VCaP (cell line): ENCODE measurements around the gene STK16.
A peak's percentile ranks its signal among the peaks of the same experiment; 100 is the strongest.
"Not testable (repeated sequence)": the region's sequence is repeated elsewhere in the genome, so short reads cannot be mapped to it uniquely, and the experiment has no call there.

Source experiments
- H3K27ac ChIP-seq: fragments of 450-650 bp; 2 replicates; pipeline ENCODE4 v1.5.1; 2017
- TF ChIP-seq, protein P1 (sequence below): fragments of 450-650 bp; conservative IDR thresholded peaks from 2 replicates; pipeline ENCODE4 v1.5.1; 2017; ENCODE audit warnings: mild to moderate bottlenecking, moderate library complexity

The STK16 gene, protein sequence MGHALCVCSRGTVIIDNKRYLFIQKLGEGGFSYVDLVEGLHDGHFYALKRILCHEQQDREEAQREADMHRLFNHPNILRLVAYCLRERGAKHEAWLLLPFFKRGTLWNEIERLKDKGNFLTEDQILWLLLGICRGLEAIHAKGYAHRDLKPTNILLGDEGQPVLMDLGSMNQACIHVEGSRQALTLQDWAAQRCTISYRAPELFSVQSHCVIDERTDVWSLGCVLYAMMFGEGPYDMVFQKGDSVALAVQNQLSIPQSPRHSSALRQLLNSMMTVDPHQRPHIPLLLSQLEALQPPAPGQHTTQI

DNA sequence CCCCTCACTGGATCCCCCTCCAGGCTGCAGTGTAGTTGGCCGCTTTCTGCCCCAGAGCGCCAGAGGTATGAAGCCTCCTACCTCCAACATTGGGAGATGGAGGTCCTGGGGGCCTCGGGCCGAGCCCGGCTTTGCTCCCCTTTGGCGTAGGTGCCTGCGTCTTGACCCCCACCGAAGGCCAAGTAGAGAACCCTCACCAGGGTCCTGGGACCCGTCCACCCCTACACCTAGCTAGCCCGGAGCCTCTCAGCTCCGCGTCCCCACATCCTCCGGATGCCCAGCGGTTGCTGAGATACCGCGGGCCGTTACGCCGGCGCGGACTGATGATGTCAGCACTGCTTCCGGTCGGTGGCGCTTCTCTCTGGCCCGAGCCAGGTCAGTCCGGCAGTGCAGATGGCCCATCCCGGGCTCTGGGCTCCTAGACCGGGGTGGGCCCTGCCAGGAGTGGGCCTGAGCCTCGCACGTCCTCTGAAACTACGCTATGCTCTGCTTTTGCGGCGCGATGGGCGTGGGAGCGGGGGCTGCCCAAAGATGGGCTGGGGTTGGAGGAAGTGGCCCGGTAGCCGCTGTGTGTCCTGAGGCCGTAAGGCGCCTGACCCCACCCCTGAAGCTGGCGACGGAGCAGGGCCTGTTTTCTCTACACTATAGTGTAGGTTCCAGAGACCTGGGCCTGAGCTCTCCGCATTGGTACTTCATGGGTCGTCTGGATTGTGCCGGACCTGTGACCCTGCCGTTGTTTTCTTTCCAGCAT, at the start of gene STK16, which contains the start of gene GLB1L:
Gene STK16, plus strand, starts transcription at position 332 of the 751 bp plus-strand sequence. CDS start 521 bp downstream, outside the sequence.
Gene GLB1L, minus strand, starts transcription at position 297 of the 751 bp plus-strand sequence. CDS start 1,871 bp downstream, outside the sequence.
- H3K27ac ChIP-seq, result peak within 1 kb of the TSS; percentile 99

DNA sequence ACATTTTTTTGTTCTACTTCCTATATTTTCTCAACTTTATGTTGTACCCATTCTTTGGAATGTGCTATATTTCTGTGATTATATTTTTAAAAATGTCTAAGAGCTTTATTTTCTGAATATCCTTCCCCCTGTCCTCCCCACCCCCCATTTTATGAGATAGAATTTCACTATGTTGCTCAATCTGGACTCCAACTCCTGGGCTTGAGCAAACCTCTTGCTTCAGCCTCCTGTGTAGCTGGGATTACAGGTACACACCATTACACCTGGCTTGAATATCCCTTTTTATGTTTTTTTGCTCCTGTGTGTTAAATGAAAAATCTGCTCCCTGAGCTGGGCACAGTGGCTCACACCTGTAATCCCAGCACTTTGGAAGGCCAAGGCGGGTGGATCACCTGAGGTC, 47.9 kb upstream of the STK16 start:
- no peak overlapping the region for H3K27ac ChIP-seq
- TF ChIP-seq, protein P1, sequence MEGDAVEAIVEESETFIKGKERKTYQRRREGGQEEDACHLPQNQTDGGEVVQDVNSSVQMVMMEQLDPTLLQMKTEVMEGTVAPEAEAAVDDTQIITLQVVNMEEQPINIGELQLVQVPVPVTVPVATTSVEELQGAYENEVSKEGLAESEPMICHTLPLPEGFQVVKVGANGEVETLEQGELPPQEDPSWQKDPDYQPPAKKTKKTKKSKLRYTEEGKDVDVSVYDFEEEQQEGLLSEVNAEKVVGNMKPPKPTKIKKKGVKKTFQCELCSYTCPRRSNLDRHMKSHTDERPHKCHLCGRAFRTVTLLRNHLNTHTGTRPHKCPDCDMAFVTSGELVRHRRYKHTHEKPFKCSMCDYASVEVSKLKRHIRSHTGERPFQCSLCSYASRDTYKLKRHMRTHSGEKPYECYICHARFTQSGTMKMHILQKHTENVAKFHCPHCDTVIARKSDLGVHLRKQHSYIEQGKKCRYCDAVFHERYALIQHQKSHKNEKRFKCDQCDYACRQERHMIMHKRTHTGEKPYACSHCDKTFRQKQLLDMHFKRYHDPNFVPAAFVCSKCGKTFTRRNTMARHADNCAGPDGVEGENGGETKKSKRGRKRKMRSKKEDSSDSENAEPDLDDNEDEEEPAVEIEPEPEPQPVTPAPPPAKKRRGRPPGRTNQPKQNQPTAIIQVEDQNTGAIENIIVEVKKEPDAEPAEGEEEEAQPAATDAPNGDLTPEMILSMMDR, result no peak

More for the DNA sequence above, at the start of gene STK16, which contains the start of gene GLB1L:
- TF ChIP-seq, protein P1, result no peak

DNA sequence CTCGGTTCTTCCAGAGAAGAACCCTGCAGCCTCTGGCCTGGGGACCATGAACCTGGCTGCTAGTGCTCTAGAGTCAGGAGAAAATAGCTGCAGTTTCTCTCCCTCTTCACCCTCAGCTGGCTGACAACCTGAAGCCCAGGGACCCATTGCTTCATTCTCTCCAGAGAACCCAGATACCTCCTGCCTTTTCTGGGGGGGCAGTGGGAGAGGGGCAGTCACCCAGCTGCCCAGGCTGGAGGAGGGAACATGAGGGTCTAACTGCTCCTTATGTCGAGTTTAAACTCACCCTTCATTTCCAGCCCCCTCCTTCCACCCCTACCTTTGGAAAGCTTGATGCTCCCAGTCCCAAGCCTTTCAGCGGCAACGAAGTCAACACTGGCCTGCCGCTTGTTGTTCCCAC, 46.3 kb upstream of the STK16 start:
- no peak overlapping the region for H3K27ac ChIP-seq
- TF ChIP-seq, protein P1, result no peak

DNA sequence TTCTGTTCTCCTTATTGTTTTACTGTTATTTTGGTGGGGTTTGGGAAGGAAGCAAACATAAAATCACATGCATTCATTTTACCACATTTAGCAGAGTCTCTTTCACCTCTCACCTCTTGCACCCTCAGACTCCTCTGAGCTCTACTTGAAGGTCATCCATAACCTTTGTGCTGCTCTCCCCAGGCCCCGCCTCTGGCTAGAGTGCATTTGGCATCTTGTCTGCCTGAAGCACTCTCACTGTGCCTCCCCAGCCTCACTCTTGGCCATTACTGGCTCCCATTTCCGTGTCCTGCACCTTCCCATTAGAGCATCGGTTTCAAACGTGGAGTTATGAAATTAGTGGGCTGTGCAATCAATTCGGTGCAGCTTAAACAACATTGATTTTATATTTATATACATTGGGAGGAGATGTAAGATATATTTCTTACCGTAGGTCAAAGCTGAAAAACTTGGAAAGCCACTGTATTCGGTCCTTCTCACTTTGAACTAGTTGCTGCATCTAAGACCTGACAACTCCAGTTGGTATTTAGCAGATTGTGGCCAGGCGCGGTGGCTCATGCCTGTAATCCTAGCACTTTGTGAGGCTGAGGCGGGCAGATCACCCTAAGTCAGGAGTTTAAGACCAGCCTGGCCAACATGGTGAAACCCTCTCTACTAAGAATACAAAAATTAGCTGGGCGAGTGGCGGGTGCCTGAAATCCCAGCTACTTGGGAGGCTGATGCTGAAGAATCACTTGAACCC, 45.6 kb upstream of the STK16 start:
- H3K27ac ChIP-seq, result no peak overlapping the region
- TF ChIP-seq, protein P1, result no peak

DNA sequence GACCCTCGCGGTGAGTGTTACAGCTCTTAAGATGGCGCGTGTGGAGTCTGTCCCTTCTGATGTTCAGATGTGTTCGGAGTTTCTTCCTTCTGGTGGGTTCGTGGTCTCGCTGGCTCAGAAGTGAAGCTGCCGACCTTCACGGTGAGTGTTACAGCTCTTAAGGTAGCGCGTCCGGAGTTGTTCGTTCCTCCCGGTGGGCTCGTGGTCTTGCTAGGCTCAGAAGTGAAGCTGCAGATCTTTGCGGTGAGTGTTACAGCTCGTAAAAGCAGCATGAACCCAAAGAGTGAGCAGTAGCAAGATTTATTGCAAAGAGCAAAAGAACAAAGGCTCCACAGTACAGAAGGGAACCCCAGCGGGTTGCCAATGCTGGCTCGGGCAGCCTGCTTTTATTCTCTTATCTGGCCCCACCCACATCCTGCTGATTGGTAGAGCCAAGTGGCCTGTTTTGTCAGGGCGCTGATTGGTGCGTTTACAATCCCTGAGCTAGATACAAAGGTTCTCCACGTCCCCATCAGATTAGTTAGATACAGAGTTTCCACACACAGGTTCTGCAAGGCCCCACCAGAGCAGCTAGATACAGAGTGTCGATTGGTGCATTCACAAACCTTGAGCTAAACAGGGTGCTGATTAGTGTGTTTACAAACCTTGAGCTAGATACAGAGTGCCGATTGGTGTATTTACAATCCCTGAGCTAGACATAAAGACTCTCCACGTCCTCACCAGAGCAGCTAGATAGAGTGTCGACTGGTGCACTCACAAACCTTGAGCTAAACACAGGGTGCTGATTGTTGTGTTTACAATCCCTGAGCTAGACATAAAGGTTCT, 44.6 kb upstream of the STK16 start:
- H3K27ac ChIP-seq, result not testable (repeated sequence)

DNA sequence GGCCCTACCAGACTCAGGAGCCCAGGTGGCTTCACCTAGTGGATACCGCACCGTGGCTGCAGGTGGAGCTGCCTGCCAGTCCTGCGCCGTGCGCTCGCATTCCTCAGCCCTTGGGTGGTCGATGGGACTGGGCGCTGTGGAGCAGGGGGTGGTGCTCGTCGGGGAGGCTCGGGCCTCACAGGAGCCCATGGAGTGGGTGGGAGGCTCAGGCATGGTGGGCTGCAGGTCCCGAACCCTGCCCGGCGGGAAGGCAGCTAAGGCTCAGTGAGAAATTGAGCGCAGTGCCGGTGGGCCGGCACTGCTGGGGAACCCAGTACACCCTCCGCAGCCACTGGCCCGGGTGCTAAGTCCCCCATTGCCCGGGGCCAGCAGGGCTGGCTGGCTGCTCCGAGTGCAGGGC, 43.9 kb upstream of the STK16 start:
- peak overlapping the region; percentile 49; the same call in 1 of the 2 replicates for H3K27ac ChIP-seq

DNA sequence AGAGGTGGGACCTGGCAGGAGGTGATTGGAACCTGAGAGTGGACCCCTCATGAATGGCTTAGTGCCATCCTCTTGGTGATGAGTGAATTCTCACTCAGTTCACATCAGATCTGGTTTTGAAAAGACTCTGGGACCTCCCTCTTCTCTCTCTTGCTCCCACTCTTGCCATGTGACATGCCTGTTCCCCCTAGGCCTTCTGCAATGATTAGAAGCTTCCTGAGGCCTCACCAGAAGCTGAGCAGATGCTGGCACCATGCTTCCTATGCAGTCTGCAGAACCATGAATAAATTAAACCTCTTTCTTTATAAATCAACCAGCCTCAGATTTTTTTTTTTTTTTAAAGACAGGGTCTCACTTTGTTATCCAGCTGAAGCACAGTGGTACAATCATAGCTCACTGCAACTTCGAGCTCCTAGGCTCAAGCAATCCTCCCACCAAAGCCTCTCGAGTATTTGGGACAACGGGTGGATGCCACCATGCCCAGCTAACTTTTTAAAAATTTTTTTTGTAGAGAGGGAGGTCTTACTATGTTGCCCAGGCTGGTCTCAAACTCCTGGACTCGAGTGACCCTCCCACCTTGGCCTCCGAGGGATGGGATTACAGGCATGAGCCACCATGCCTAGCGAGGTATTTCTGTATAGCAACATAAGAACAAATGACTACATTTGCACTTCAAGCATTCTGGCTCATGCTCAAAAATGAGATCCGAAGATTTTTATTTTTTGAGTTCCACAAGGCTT, 40.7 kb upstream of the STK16 start:
- no peak overlapping the region for H3K27ac ChIP-seq
- TF ChIP-seq, protein P1, result no peak
